ENCODE data around the gene ADAT1.

The ADAT1 gene

GRCh38 chr16:75556431-75556950, 66.6 kb downstream of the ADAT1 start:
- H3K27me3 ChIP-seq (replicated peaks; ENCODE audit: insufficient read depth, low read length): no peaks in the 10 kb centered on the region
- H4K20me1 ChIP-seq (ENCODE audit: insufficient read depth, low read length): no peaks in the 10 kb centered on the region
- H3K4me3 ChIP-seq (ENCODE audit: low read length): peak overlapping the region; percentile 72; the same call in 1 of the 2 replicates
- H3K9ac ChIP-seq (ENCODE audit: low read length): no peak overlapping the region
- H3K27ac ChIP-seq (ENCODE audit: low read length): no peak overlapping the region; the same call in 1 of the 2 replicates
- peaks cover 4% of the 10 kb centered on the region; the same call in 1 of the 2 replicates for H3F3A ChIP-seq (ENCODE audit: insufficient read depth, low read length)
- H2AFZ ChIP-seq (ENCODE audit: low read length): peak overlapping the region; percentile 43; the same call in 1 of the 2 replicates
- H3K36me3 ChIP-seq (replicated peaks; ENCODE audit: insufficient read depth, low read length): no peaks in the 10 kb centered on the region
- no peaks in the 10 kb centered on the region for H3K79me2 ChIP-seq (ENCODE audit: low read length)
- peak overlapping the region; percentile 86 for H3K4me2 ChIP-seq (ENCODE audit: low read depth, low read length)
- no peaks in the 10 kb centered on the region for H3K4me1 ChIP-seq (ENCODE audit: low read length)
- no peaks in the 10 kb centered on the region for H3K9me3 ChIP-seq (replicated peaks; ENCODE audit: insufficient read depth, low read length)
- TF ChIP-seq CTCF (IDR thresholded peaks at IDR 0.05; ENCODE audit: low read length) (no peak), EZH2phosphoT487 (IDR thresholded peaks at IDR 0.05; ENCODE audit: low read length) (no peak), EZH2 (optimal IDR thresholded peaks at IDR 0.05; ENCODE audit: low read depth, low read length) (no peak)
- DNase-seq: no peak
- no peaks in the 10 kb centered on the region for H3K9me2 ChIP-seq (replicated peaks; ENCODE audit: insufficient read depth, low read length)

- no peaks in the 10 kb centered on the region for H3K4me1 ChIP-seq (ENCODE audit: low read length)
- no peaks in the 10 kb centered on the region for H3K36me3 ChIP-seq (replicated peaks; ENCODE audit: insufficient read depth, low read length)
- peak within 1 kb of the TSS; percentile 86 for H3K4me2 ChIP-seq (ENCODE audit: low read depth, low read length)
- no peaks in the 10 kb centered on the region for H4K20me1 ChIP-seq (ENCODE audit: insufficient read depth, low read length)
- no peaks in the 10 kb centered on the region for H3K9me3 ChIP-seq (replicated peaks; ENCODE audit: insufficient read depth, low read length)
- no peaks in the 10 kb centered on the region for H3K79me2 ChIP-seq (ENCODE audit: low read length)
- peaks cover 4% of the 10 kb centered on the region; the same call in 1 of the 2 replicates for H3F3A ChIP-seq (ENCODE audit: insufficient read depth, low read length)
- no peak for TF ChIP-seq EZH2 (optimal IDR thresholded peaks at IDR 0.05; ENCODE audit: low read depth, low read length)
- TF ChIP-seq CTCF (IDR thresholded peaks at IDR 0.05; ENCODE audit: low read length): no peak
- no peak for TF ChIP-seq EZH2phosphoT487 (IDR thresholded peaks at IDR 0.05; ENCODE audit: low read length)
- peak within 1 kb of the TSS; percentile 70 for H3K9ac ChIP-seq (ENCODE audit: low read length)
- peak; percentile 91 for DNase-seq
- peak within 1 kb of the TSS; percentile 77 for H3K27ac ChIP-seq (ENCODE audit: low read length)
- peak within 1 kb of the TSS; percentile 70 for H2AFZ ChIP-seq (ENCODE audit: low read length)
- no peaks in the 10 kb centered on the region for H3K9me2 ChIP-seq (replicated peaks; ENCODE audit: insufficient read depth, low read length)
- no peaks in the 10 kb centered on the region for H3K27me3 ChIP-seq (replicated peaks; ENCODE audit: insufficient read depth, low read length)
- H3K4me3 ChIP-seq (ENCODE audit: low read length): peak within 1 kb of the TSS; percentile 72
These were observed 67.2 kb downstream of the ADAT1 start, which contains the start of gene TMEM231 for GRCh38 chr16:75555707-75556430. Gene TMEM231 (minus strand): TSS chr16:75556252. CDS start chr16:75556209, 43 bp downstream.

GRCh38 chr16:75555213-75555706, 67.8 kb downstream of the ADAT1 start:
- Histone ChIP-seq H3K4me3 (ENCODE audit: low read length) (peak overlapping the region; percentile 72), H4K20me1 (ENCODE audit: insufficient read depth, low read length) (no peaks in the 10 kb centered on the region), H3K27ac (ENCODE audit: low read length) (peak overlapping the region; percentile 77), H3K9me3 (replicated peaks; ENCODE audit: insufficient read depth, low read length) (no peaks in the 10 kb centered on the region), H3K79me2 (ENCODE audit: low read length) (no peaks in the 10 kb centered on the region), H3K27me3 (replicated peaks; ENCODE audit: insufficient read depth, low read length) (no peaks in the 10 kb centered on the region), H3K4me1 (ENCODE audit: low read length) (no peaks in the 10 kb centered on the region), H3K9ac (ENCODE audit: low read length) (peak overlapping the region; percentile 70), H3K36me3 (replicated peaks; ENCODE audit: insufficient read depth, low read length) (no peaks in the 10 kb centered on the region), H3K4me2 (ENCODE audit: low read depth, low read length) (peak overlapping the region; percentile 86), H2AFZ (ENCODE audit: low read length) (peak overlapping the region; percentile 70), H3K9me2 (replicated peaks; ENCODE audit: insufficient read depth, low read length) (no peaks in the 10 kb centered on the region), H3F3A (ENCODE audit: insufficient read depth, low read length) (peaks cover 4% of the 10 kb centered on the region; the same call in 1 of the 2 replicates)
- peak; percentile 40 for DNase-seq
- TF ChIP-seq CTCF (IDR thresholded peaks at IDR 0.05; ENCODE audit: low read length) (no peak), EZH2 (optimal IDR thresholded peaks at IDR 0.05; ENCODE audit: low read depth, low read length) (no peak), EZH2phosphoT487 (IDR thresholded peaks at IDR 0.05; ENCODE audit: low read length) (no peak)

Data from MM.1S (cell line).